Endodermal cell (in vitro differentiated cells): Measurements from ENCODE around the gene SPOCK2. TPM values are rescaled to one million over a fixed set of nuclear protein-coding genes. Genes with fewer than 3 reads are reported as not detected.

Experiments
- DNase-seq: peaks from one replicate; pipeline ENCODE4 v3.0.0-alpha.2; 2017
- H3K27ac ChIP-seq: 2 replicates; pipeline ENCODE4 v1.5.1; 2013; ENCODE audit warnings: mild to moderate bottlenecking, low read depth, low read length, moderate library complexity
- H3K27me3 ChIP-seq: 2 replicates; pipeline ENCODE4 v1.6.1; 2013; ENCODE audit warnings: mild to moderate bottlenecking, low read length, moderate library complexity; ENCODE audit not compliant: insufficient read depth, control insufficient read depth, poor library complexity, severe bottlenecking
- H3K36me3 ChIP-seq: 2 replicates; pipeline ENCODE4 v1.7.0; 2013; ENCODE audit warnings: mild to moderate bottlenecking, low read length, moderate library complexity; ENCODE audit not compliant: control insufficient read depth, insufficient read depth
- H3K4me1 ChIP-seq: one replicate; pipeline ENCODE4 v1.7.0; 2013; ENCODE audit warnings: low read length; ENCODE audit not compliant: control insufficient read depth, insufficient read depth
- H3K4me3 ChIP-seq: 2 replicates; pipeline ENCODE4 v1.5.1; 2013; ENCODE audit warnings: mild to moderate bottlenecking, low read length, moderate library complexity
- H3K9ac ChIP-seq: 2 replicates; pipeline ENCODE4 v1.6.1; 2013; ENCODE audit warnings: mild to moderate bottlenecking, low read length, moderate library complexity; ENCODE audit not compliant: poor library complexity, severe bottlenecking; ENCODE audit errors: extremely low read depth
- H3K9me3 ChIP-seq: 2 replicates; pipeline ENCODE4 v1.6.1; 2013; ENCODE audit warnings: mild to moderate bottlenecking, low read length, moderate library complexity; ENCODE audit not compliant: control insufficient read depth
- H3K27ac Mint-ChIP-seq: 2 replicates; pipeline ENCODE4 v1.8.0; 2020; ENCODE audit warnings: mixed read lengths
- H3K27me3 Mint-ChIP-seq: 2 replicates; pipeline ENCODE4 v1.8.0; 2021; ENCODE audit warnings: mild to moderate bottlenecking, mixed read lengths; ENCODE audit not compliant: insufficient read depth
- H3K36me3 Mint-ChIP-seq: 2 replicates; pipeline ENCODE4 v1.8.0; 2020; ENCODE audit warnings: low read depth, mixed read lengths
- H3K4me1 Mint-ChIP-seq: 2 replicates; pipeline ENCODE4 v1.8.0; 2020; ENCODE audit warnings: mixed read lengths
- H3K4me3 Mint-ChIP-seq: 2 replicates; pipeline ENCODE4 v1.8.0; 2020; ENCODE audit warnings: mild to moderate bottlenecking, moderate library complexity, mixed read lengths
- H3K9me3 Mint-ChIP-seq: 2 replicates; pipeline ENCODE4 v1.8.0; 2020; ENCODE audit warnings: mild to moderate bottlenecking, mixed read lengths
- WGBS, 2 experiments: methylation state at CpG; one replicate each; pipeline versions ENCODE4 v1.1.5 to v1.1.7; 2013; ENCODE audit warnings: missing lambda C conversion rate in 2 of 2, mixed read lengths in 1 of 2; ENCODE audit not compliant: insufficient coverage in 1 of 2, insufficient read length in 1 of 2; 5-methylcytosine and 5-hydroxymethylcytosine counted together
- total RNA-seq, 2 donors: library from RNA; stranded (reverse); fragmentation: NEBNext Ultra II Directional in 1 of 2; extraction: Animal tissue kit (Norgen Biotek cat#: 25700) in 1 of 2; gene quantifications; 2 replicates in 1 of 2; 3 replicates in 1 of 2; pipeline ENCODE4 v1.2.1, GENCODE V29; 2021
- TF ChIP-seq, protein P1 (sequence below): fragments of 200-600 bp; sonication (generic); conservative IDR thresholded peaks from 2 replicates; pipeline ENCODE4 v1.5.0; 2021; ENCODE audit warnings: antibody characterized with exemption, mild to moderate bottlenecking

The SPOCK2 gene
- total RNA-seq, 2 donors from 2014 or later = 1.6 to 3.7 TPM

GRCh38 chr10:72075376-72076115 is 12.8 kb downstream of the SPOCK2 start:
- H3K36me3 ChIP-seq = no peaks in the 10 kb centered on the region
- no peak overlapping the region for H3K4me3 ChIP-seq
- H3K27ac ChIP-seq = no peak overlapping the region
- no peak for DNase-seq
- Mint-ChIP-seq H3K4me3 (no peak overlapping the region), H3K9me3 (no peaks in the 10 kb centered on the region), H3K36me3 (no peaks in the 10 kb centered on the region), H3K27me3 (no peaks in the 10 kb centered on the region), H3K27ac (no peak overlapping the region), H3K4me1 (peaks cover 14% of the 10 kb centered on the region)
- H3K4me1 ChIP-seq = no peaks in the 10 kb centered on the region
- H3K27me3 ChIP-seq = no peaks in the 10 kb centered on the region
- WGBS, 2 experiments = 78 to 94% methylated on average over 5 to 12 of the region's 12 CpGs
- TF ChIP-seq, protein P1, sequence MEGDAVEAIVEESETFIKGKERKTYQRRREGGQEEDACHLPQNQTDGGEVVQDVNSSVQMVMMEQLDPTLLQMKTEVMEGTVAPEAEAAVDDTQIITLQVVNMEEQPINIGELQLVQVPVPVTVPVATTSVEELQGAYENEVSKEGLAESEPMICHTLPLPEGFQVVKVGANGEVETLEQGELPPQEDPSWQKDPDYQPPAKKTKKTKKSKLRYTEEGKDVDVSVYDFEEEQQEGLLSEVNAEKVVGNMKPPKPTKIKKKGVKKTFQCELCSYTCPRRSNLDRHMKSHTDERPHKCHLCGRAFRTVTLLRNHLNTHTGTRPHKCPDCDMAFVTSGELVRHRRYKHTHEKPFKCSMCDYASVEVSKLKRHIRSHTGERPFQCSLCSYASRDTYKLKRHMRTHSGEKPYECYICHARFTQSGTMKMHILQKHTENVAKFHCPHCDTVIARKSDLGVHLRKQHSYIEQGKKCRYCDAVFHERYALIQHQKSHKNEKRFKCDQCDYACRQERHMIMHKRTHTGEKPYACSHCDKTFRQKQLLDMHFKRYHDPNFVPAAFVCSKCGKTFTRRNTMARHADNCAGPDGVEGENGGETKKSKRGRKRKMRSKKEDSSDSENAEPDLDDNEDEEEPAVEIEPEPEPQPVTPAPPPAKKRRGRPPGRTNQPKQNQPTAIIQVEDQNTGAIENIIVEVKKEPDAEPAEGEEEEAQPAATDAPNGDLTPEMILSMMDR = no peak
- no peak overlapping the region for H3K9ac ChIP-seq
- H3K9me3 ChIP-seq = no peaks in the 10 kb centered on the region

DNA sequence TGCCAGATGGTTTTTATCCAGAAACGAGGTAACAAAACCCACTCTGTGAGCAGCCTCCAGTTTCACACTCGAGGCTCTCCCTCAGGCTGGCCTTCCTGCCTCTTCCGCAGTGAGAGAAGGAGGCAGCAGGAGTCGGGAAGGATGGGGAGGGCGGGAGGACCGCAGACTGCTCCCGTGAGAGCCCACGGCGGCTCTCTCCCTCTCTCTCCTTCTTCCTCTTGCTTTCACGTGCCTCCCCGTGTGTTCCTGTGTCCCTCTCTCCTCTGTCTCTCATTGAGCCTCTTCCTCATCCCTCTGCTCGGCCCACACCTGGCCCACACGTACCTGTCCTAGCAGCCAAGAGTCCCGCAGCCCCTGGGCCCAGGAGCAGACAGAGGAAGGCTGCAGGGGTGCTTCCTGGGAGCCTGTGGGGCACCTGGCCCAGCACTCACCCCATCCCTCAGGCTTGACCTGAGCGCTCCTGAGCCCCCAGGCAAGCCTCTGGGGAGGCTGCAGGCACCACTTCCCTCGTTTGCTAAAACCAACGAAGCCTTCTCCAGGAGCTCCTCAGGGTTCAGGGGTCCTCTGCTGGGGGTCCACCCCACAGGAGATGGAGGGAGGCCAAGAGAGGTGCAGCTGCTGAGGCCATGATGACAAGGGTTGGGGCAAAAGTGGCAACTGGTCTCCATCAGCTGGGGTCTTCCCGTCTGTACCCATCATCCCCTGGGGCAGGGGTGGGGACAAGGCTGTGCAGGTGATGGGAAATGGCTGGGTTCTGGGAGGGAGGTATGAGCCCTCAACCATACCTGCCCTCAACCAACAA is 13.6 kb downstream of the SPOCK2 start:
- H3K27me3 Mint-ChIP-seq = no peaks in the 10 kb centered on the region
- Histone ChIP-seq H3K9ac (no peak overlapping the region), H3K27me3 (no peaks in the 10 kb centered on the region), H3K27ac (no peak overlapping the region), H3K4me1 (no peaks in the 10 kb centered on the region), H3K9me3 (no peaks in the 10 kb centered on the region), H3K36me3 (no peaks in the 10 kb centered on the region), H3K4me3 (no peak overlapping the region)
- 83 to 86% methylated on average over 5 to 18 of the region's 18 CpGs for WGBS, 2 experiments
- H3K4me3 Mint-ChIP-seq = no peak overlapping the region
- DNase-seq = no peak
- no peak overlapping the region for H3K27ac Mint-ChIP-seq
- H3K9me3 Mint-ChIP-seq = no peaks in the 10 kb centered on the region
- peaks cover 12% of the 10 kb centered on the region for H3K4me1 Mint-ChIP-seq
- H3K36me3 Mint-ChIP-seq = no peaks in the 10 kb centered on the region
- TF ChIP-seq, protein P1 = no peak

DNA sequence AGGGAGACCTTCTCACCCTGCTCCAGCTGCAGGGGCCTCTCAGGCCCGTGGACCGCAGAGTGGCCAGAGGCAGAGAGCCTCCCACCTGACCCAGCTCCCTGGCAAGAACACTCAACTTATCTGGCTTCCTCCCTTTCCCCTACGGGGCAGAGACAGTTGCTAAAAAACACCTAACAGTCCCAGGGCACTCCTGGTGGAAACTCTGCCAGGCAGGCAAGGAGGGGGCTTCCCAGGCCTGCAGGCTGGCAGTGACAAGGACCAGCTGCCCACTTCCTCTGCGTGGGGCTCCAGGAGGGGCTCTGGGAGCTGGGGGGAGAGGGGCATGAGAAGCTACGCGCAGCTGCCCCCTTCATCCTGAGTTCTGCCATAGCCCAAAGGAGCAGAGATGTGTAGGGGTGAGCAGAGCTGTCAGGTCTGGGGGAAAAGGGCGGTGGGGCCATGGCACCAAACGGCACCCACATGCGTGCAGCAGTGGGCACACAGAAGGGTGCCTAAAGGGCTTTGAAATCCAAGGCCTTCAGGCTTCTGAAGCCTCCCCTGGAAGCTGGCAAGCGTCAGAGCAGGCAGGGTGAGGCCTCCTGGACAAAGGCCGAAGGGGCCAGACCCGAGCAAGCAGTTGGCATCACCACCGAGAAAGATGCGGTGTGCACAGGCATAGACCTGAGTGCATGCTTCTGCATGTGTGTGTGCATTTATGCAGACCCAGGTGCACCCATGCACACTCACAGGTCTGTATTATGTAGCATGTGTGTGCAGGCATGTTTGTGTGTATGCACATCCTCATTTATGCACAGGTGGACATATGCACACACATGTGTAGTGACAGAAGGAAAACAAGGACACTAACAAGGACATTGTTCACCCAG is 14.4 kb downstream of the SPOCK2 start:
- Histone ChIP-seq H3K27me3 (no peaks in the 10 kb centered on the region), H3K36me3 (no peaks in the 10 kb centered on the region), H3K9ac (no peak overlapping the region), H3K27ac (no peak overlapping the region), H3K4me3 (no peak overlapping the region), H3K4me1 (no peaks in the 10 kb centered on the region), H3K9me3 (no peaks in the 10 kb centered on the region)
- no peaks in the 10 kb centered on the region for H3K36me3 Mint-ChIP-seq
- no peak overlapping the region for H3K27ac Mint-ChIP-seq
- H3K27me3 Mint-ChIP-seq = no peaks in the 10 kb centered on the region
- H3K9me3 Mint-ChIP-seq = no peaks in the 10 kb centered on the region
- peaks cover 5% of the 10 kb centered on the region for H3K4me1 Mint-ChIP-seq
- no peak for DNase-seq
- TF ChIP-seq, protein P1 = no peak
- 90 to 92% methylated on average over 11 to 14 of the region's 14 CpGs for WGBS, 2 experiments
- H3K4me3 Mint-ChIP-seq = no peak overlapping the region
